ENCODE data around the gene BRCC3.

DNA sequence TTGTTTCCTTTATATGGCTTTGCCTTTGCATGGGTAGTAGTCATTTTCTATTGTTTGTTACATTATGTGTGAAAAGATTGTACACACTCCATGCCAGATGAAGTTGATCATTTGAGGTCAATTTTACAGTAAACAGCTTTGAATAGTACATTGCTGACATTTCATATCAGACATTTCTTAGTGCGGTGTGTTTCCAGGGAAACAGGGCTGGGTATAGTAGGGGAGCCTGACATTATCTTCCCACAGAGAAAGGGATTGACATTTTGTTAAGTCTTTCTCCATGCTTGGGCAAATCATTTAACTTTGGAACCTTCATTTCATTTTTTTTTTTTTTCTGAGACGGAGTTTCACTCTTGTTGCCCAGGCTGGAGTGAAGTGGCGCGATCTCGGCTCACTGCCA, 39.7 kb upstream of the BRCC3 start:
- TF ChIP-seq, protein P1, sequence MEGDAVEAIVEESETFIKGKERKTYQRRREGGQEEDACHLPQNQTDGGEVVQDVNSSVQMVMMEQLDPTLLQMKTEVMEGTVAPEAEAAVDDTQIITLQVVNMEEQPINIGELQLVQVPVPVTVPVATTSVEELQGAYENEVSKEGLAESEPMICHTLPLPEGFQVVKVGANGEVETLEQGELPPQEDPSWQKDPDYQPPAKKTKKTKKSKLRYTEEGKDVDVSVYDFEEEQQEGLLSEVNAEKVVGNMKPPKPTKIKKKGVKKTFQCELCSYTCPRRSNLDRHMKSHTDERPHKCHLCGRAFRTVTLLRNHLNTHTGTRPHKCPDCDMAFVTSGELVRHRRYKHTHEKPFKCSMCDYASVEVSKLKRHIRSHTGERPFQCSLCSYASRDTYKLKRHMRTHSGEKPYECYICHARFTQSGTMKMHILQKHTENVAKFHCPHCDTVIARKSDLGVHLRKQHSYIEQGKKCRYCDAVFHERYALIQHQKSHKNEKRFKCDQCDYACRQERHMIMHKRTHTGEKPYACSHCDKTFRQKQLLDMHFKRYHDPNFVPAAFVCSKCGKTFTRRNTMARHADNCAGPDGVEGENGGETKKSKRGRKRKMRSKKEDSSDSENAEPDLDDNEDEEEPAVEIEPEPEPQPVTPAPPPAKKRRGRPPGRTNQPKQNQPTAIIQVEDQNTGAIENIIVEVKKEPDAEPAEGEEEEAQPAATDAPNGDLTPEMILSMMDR (IDR thresholded peaks at IDR 0.05): no peak
- TF ChIP-seq POLR2A (IDR thresholded peaks at IDR 0.05): no peak

All from esophagus squamous epithelium (tissue), 4 donors.